GDM1 (cell line): ENCODE results near the gene FXN.
"Not testable (repeated sequence)": the region's sequence is repeated elsewhere in the genome, so short reads cannot be mapped to it uniquely, and the experiment has no call there.

Source experiments
- DNase-seq: peaks from one replicate; lab custom pipeline; 2025; lab: John Stamatoyannopoulos, UW

Gene FXN

DNA sequence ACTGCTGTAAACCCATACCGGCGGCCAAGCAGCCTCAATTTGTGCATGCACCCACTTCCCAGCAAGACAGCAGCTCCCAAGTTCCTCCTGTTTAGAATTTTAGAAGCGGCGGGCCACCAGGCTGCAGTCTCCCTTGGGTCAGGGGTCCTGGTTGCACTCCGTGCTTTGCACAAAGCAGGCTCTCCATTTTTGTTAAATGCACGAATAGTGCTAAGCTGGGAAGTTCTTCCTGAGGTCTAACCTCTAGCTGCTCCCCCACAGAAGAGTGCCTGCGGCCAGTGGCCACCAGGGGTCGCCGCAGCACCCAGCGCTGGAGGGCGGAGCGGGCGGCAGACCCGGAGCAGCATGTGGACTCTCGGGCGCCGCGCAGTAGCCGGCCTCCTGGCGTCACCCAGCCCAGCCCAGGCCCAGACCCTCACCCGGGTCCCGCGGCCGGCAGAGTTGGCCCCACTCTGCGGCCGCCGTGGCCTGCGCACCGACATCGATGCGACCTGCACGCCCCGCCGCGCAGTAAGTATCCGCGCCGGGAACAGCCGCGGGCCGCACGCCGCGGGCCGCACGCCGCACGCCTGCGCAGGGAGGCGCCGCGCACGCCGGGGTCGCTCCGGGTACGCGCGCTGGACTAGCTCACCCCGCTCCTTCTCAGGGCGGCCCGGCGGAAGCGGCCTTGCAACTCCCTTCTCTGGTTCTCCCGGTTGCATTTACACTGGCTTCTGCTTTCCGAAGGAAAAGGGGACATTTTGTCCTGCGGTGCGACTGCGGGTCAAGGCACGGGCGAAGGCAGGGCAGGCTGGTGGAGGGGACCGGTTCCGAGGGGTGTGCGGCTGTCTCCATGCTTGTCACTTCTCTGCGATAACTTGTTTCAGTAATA, at the start of gene FXN:
FXN (plus strand) TSS at position 315 of the 871 bp plus-strand sequence; CDS start at position 346, 31 bp downstream.
- DNase-seq: peak; percentile 74

DNA sequence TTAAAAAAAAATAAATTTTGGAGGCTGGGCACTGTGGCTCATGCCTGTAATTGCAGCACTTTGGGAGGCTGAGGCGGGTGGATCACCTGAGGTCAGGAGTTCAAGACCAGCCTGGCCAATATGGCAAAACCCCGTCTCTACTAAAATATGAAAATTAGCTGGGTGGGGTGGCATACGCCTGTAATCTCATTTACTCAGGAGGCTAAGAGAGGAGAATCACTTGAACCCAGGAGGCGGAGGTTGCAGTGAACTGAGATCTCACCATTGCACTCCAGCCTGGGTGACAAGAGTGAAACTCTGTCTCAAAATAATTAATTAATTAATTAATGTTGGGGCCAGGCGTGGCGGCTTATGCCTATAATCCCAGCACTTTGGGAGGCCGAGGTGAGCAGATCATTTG, 48.6 kb upstream of the FXN start:
- not testable (repeated sequence) for DNase-seq

DNA sequence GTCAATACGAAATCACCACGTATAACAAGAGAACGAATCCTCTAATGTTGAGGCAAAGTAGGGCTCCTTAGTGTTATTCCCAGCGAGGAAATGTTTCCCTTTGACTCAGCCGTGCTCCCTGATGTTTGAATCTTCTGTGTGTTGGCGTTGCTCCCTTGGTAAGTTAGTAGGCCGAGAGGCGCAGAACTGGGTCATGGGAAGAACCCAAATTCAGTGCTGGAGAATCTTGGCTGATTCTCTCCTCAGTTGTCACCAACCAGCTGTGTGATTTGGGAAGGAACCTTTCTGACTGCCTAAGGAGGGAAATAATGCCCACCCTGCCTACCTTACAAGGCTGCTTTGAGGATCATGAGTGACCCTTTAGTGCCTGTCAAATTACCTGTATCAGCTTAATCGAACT, 44.1 kb upstream of the FXN start:
- DNase-seq: no peak

DNA sequence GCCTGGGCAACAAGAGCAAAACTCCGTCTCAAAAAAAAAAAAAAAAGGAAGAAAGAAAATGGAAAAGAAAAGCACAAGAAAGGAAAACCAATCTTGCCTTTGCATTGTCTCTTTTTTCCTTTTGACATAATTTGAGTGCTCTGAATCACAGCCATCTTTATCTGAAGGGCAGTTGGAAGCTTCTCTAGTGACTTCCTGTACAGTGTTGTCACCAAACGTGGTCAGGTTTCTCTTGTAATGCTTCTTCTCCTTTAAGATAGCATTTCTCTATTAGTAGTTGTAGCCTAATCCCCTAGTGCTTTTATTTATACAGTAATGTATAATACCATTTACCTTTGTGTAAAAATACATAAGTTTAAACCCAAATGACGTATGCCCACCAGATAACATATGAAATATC, 39.8 kb upstream of the FXN start:
- DNase-seq: no peak

DNA sequence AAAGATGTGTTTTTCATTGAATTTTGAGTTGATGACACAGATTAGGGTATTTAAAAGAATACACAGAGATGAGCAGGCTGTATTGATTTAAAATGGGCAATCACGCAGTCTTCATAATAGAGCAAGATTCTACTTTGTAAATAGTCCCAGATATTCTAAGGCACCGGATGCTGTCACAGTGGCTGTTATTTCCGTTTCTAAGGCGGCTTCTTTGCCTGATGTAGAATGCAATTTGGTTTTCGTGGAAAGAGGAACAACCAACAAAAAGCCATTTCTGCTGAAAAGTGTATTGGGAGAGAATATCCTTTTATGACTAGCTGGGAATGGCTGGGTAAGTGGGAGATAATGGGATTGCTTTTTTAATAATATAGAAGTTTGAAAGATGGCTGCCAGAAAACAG, 39.1 kb upstream of the FXN start:
- DNase-seq: peak; percentile 15

DNA sequence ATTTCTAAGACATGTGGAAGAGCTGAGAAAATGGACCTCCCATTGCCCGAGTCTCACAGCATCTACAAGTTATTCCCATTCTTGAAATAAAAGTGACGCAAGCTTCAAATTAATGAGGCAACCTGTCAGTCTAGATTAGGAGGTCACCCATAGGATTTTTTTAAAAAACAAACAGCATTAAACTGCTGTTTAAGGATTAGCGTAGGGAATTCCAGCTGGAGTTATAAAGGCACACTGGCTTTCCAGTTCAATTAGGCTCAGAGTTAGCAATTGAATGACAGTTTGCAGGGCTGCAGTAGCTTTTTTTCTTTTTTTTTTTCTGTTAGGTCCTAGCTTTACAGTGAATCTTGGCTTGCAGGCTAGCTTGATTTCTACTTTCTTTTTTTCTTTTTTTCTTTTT, 37.9 kb upstream of the FXN start:
- DNase-seq: no peak

DNA sequence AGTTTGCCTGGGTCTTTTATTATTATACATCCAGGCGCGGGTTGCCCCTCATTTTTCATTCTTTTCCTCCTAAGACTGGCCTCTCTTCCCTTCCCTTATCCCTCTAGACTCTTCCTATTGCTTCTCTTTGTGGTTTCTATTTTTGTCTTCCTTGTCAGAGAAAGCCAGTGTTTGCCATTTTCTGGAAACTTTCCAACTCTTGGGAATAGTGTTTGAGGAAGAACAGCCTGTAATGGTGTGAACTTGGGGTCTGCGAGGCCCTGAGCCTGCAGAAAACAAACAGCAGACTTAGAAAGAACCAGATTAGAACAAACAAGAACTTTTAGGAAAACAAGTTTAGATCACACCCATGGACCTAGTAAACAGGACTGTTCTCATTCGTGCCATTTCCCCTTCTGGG, 37.2 kb upstream of the FXN start:
- DNase-seq: no peak

DNA sequence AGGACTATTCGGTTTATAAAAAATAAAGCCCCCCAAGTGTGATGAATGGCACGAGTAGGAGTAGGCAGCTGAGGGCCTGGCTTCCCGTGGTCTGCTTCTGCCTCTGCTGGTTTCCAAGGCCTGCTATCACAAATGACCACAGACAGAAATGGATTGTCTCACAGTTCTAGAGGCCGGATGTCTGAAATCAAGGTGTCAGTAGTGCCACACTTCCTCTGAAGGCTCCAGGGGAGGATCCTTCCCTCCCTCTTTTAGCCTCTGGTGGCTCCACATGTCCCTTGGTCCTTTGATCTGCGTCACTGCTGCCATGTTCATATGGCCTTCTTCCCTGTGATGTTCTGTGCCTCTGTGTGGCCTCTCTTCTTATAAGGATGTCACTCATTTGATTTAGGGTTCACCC, 36.7 kb upstream of the FXN start:
- DNase-seq: no peak

DNA sequence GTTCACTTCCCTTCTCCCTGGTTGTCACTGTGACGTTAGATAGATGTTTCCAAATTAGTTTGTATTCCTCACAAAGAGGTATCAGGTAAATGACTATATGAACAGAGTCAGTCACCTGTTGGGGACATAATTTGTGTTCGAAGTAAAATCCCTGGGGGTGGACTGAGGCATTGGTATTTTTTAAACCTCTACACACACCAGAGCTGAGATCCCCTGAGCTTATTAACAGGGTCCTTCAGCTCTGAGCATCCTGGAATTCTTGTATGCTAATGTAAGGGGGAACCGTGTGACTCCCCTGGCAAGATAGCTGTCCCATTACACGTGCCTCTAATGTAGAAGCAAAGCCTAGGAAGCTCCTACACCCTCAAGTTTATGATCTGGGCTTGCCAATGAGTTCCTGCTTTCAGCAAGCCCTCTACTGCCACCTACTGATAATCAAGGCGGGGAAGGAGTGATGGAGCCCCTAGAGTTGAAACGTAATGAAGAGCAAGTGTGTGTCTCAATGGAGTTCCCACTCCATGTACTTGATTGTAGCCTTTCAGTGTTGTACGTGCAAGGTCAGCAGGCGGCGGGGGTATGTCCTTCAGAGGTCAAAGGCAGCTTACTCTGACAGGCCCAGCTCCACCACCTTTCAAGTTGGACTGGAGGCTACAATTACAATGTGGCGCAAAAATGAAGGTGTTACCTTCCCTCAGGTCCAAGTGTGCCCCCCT, 36.0 kb upstream of the FXN start:
- peak; percentile 76 for DNase-seq

DNA sequence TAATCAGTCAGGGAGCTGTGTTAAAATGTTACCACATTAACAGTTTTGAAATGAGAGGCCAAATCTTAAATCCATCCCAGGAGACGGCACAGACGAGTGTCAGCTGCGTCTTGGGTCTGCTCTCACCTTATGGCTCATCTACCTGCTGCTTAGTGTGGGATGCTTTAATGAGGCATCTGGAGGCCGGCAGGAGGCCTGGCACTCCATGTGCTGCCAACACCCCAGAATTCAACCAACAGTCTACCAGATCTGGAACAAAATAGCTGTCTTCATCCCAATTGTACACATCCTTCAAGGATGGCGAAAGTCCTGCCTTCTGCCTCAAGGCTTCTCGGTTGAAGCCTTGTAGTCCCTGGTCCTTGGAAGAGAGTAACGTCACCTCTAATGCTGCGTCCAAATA, 33.6 kb upstream of the FXN start:
- DNase-seq: no peak

DNA sequence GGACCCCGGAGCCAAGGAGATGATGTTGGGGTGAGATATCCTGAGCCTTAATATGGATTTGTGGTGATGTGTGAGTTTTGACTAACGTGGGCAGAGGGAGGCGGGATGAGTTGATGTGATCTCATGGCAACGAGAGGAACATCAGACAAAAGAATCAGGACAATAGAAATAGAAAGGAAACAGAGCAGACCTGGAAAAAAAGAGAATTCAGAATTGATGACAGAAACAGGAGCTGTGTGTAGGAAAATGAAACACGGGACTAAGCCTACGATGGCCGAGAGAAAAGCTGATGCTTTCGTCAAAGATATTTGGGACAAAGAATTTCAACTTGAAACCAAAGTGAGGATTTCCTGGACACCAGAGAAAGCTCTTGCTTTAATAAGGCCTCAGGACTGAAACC, 32.5 kb upstream of the FXN start:
- no peak for DNase-seq

DNA sequence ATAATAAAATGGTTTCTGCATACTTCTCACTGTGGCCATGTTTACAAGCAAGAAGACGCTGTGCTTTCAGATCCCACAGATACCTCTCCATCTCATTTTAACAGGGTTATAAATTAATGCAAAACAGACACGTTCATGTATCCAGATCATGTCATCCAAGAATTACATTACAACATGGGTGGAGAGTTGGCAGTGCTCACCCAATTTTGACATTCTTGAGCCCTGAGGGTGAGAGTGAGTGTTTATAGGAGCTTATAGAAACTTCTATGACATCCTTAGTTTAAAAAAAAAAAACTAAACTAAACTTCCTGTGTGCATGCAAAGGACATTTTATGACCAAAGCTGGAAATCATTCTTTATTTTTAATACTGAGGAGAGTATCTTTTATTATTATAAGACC, 30.7 kb upstream of the FXN start:
- DNase-seq: no peak

DNA sequence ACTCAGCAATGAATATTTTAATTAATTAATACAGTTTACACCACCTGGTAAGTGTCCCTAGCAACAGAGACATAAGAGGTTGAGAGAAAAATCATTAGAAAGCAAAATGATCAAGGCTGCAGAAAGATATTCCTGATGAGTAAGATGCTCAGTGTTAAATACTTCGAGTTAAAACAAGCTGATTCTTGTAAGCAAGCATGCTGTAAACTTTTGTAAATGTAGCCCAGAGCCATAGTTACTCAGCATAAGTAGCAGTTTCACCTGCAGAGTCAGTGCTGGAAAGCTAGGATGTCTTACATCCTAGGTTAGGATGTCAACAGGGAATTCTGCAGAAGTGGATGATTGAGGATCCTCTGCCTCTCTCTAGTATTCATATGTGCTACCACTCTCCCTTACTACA, 25.8 kb upstream of the FXN start:
- no peak for DNase-seq

DNA sequence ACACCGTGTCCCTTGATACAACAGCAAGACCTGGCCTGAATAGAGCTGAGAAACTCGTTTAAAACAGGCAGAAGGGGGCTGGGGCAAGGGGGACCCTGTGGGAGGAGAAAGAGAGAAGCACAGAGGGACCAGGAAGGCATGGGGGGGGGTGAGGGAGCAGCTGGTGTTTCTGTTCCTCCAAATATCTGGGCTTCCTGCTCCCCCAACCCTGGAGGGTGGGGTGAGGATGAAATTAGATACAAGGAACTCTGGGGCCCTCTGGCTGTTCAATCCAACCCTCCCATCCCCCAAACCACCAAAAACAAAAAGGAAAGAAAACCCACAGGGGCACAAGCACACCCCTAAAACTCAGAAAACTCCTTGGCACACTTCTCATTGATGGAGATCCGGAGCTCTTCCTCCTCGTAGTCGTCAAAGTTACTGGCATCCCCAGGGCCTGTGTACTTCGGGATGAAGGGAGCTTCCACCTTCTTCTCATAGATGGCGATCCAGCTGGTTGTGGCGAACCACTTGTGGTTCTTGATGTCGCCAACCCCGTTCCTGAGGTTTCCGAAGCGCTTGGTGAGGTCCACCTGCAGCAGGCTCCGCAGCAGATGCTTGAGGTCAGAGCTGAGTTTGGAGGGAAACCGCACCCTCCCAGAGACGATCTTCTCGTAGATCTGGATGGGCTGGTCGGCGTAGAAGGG, 22.7 kb upstream of the FXN start:
- DNase-seq: no peak

DNA sequence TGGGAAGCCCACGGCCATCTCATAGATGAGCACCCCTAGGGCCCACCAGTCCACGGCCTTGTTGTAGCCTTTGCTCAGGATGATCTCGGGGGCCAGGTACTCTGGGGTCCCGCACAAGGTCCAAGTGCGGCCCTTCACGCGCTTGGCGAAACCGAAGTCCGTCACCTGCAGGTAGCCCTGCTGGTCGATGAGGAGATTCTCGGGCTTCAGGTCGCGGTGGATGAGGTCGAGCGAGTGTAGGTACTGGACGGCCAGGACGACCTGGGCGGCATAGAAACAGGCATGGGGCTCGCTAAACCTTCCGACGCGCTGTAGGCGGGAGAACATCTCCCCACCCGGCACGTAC, 22.2 kb upstream of the FXN start:
- DNase-seq: no peak

DNA sequence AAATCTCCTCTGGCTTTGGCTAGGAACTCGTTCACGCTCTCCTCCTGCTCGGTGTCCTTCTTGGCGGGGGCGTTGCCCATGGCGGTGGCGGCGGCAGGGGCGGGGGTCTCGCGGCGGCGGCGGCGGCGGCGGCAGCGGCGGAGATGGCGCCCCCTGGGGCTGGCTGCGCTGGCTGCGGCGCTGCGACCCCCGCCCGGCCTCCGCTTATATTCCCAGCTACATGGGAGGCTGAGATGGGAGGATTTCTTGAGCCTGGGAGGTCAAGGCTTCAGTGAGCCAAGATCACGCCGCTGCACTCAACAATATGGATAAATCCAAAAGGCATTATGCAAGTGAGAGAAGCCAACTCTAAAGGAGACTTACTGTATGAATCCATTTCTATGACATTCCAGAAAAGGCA, 21.5 kb upstream of the FXN start, which contains the start of gene PRKACG:
PRKACG (minus strand) TSS at position 101 of the 400 bp plus-strand sequence; CDS start at position 80, 21 bp downstream.
- DNase-seq: no peak

DNA sequence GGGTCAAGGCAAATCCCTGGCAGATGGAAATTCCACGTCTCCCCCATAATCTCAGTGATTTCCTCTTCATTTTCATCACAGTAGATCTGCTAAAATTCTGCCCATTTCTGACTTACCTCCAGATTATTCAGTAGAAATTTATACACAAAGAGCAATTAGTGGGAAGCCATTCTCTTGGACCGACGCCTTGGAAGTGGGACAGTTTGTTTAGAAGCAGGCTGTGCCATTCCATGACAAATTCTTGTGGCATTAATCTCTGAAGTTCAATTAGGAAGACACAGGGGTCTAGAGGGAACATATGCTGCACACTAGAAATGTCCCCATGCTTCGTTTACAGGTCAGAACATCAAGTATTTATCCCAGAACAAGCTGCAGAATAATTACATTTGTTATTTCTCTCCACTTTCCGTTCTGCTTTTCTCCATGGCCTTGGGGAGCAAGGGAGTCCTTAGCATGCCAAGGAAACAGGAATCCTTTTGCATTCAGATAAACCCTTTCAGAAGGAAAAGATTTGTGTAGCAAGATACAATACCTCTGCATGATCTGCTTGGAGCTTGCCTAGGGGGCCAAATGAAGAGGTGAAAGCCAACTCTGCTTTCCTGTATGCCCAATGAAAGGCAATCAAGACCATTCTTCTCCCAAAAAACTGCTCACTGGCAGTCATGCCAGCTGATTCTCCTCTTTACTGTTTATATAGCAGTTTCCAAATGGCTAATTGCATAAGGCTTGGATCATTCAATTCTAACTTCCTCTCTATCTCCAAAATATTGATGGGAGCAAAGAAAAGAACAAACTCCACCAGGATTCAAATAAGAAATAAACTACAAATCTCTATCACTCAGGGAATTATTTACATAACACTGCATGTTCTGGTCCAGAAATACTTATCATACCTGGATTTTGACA, 19.1 kb upstream of the FXN start:
- DNase-seq: no peak

DNA sequence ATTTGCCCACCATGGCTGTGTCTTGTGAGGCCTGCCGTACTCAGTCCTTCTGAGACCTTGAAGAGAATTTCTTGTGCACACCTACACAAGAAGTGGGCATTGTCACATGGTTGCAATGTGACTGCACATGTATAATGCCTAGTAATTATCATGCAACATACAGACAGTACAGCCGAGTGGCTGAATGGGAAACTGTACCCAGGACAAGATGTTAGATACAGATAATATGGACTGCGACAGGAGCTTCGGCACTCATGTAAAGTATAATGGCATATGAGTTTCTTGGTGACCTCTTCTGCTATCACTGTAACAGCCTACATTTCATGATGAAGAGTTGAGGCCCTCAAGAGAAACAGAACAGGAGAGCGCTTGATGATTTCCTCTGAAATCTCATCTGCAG, 16.8 kb upstream of the FXN start:
- DNase-seq: no peak

DNA sequence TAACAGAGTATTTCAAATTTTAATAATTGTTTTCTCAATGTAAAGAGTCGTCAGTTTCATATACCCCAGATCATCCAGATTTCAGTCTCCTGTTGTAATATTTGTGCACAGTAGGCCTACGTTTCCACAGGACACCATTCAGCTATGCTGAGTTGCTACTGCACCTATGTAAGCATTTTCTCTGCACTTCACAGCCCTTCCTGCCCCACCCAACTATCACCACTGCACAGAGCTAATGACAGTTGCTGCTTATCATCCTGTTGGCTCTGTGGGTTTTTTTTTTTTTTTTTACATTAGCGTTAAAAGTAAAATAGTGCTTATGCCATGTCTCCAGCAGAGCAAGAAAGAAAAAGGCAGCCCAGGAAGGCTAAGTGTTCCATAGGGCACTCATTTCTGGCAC, 15.7 kb upstream of the FXN start:
- DNase-seq: no peak

DNA sequence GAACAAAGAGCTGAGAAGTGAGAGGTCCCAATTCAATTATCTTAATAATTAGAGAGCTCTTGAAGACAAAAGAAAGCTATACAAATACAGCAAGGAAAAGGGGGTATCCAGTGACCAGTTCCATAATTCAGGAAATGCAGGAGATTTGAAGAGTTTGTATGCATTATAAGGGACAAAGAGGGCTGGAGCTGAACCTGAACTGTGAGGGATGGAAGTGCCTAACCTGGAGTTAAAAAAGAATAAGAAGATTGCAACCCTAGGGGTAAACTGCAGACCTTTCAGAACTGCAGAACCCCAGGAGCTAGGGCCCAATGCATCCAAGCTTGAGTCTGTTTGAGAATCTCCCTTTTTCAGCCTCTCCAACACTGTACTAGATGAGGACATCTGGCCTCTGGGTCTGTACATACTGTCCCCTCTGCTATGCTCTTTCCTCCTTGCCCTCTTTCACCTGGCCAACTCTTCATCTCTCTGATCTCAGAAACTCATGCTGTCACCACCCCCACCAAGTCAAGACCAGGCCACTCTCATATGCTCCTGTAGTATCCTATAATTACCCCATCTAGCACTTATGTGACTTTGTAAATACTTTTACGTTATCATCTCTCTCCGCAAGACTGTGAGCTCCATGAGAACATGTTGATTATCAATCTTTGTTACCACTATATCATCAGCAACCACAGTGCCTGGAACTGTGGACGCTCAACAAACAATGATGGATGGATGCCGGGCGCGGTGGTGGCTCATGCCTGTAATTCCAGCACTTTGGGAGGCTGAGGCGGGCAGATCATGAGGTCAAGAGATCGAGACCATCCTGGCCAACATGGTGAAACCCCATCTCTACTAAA, 15.0 kb upstream of the FXN start:
- DNase-seq: no peak

DNA sequence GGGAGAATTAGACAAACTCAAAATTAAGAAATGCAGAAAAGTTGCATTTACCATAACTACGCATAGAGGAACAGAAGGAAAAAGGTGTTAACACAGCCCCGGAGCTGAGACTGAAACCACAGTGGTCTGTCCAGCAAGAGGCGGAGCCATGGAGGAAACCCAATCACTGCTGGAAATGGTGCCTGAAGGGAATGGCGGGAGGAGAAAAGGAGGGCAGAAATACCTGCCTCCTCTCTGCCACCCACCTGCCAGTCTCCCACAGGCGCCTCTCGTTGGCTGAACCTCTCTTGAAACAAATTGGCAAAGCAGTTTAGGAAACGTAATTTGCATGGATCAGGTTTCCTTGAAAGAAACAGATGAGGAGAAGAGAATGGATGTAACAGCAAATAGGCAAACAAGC, 11.9 kb upstream of the FXN start:
- DNase-seq: no peak
